ENCODE results near the gene TRAF1.

GRCh38 chr9:120970244-120970643 is 43.6 kb upstream of the TRAF1 start:
- TF ChIP-seq CTCF (IDR thresholded peaks at IDR 0.05) (no peak), POLR2A (IDR thresholded peaks at IDR 0.05) (no peak), POLR2AphosphoS5 (IDR thresholded peaks at IDR 0.05) (no peak)

All from suprapubic skin (tissue), 4 donors.